ENCODE results near the gene ABCC2. TPM values are rescaled to one million over a fixed set of nuclear protein-coding genes. Genes with fewer than 3 reads are reported as not detected.
A peak's percentile ranks its signal among the peaks of the same experiment; 100 is the strongest.

Gene ABCC2
- total and polyA plus RNA-seq, 8 donors, result under 0.01 to 6.8 (median 0.58) TPM

GRCh38 chr10:99781734-99782429 lies 558 bp upstream of the ABCC2 start:
- Histone ChIP-seq H3K36me3 (no peaks in the 10 kb centered on the region), H3K4me3 (no peak overlapping the region), H3K9me3 (no peaks in the 10 kb centered on the region), H3K27ac (no peak overlapping the region), H3K4me1 (peaks cover 0 to 35% (median 18%) of the 10 kb centered on the region in 4 donors), H3K27me3 (no peaks in the 10 kb centered on the region)
- TF ChIP-seq POLR2A (IDR thresholded peaks at IDR 0.05), result no peak
- no peak for TF ChIP-seq POLR2AphosphoS5 (IDR thresholded peaks at IDR 0.05)
- no peak for TF ChIP-seq CTCF (IDR thresholded peaks at IDR 0.05)
- no peak for TF ChIP-seq EP300 (IDR thresholded peaks at IDR 0.05)
- intact Hi-C loops (cut with DNase I; ENCODE audit: low total_unique reads), result no loop called here
- WGBS, 5 donors, result 78 to 91% (median 89%) methylated on average over 5 of the region's 5 CpGs
- DNase-seq, result no peak

- DNase-seq, result peak in 1 of 2 donors; percentile 44
- H3K27me3 ChIP-seq, result no peaks in the 10 kb centered on the region
- TF ChIP-seq EP300 (IDR thresholded peaks at IDR 0.05), result no peak
- peak in 1 of 3 donors; percentile 50 for TF ChIP-seq POLR2AphosphoS5 (IDR thresholded peaks at IDR 0.05)
- no peak for TF ChIP-seq CTCF (IDR thresholded peaks at IDR 0.05)
- TF ChIP-seq POLR2A (IDR thresholded peaks at IDR 0.05), result no peak
- H3K9me3 ChIP-seq, result no peaks in the 10 kb centered on the region
- H3K36me3 ChIP-seq, result no peaks in the 10 kb centered on the region
- peak overlapping the region in 4 of 5 donors; percentile 35 to 54 (median 46) for H3K27ac ChIP-seq
- no peak overlapping the region for H3K4me3 ChIP-seq
- 59 to 76% (median 73%) methylated on average over 7 of the region's 7 CpGs for WGBS, 5 donors
- peaks cover 0 to 49% (median 26%) of the 10 kb centered on the region in 4 donors for H3K4me1 ChIP-seq
- intact Hi-C loops (cut with DNase I; ENCODE audit: low total_unique reads), result no loop called here
These were observed 1.7 kb downstream of the ABCC2 start for GRCh38 chr10:99784016-99784726.

GRCh38 chr10:99784727-99785441 lies 2.4 kb downstream of the ABCC2 start:
- H3K9me3 ChIP-seq, result no peaks in the 10 kb centered on the region
- H3K27me3 ChIP-seq, result no peaks in the 10 kb centered on the region
- no peak for DNase-seq
- peaks cover 0 to 50% (median 21%) of the 10 kb centered on the region in 4 donors for H3K4me1 ChIP-seq
- WGBS, 5 donors, result 81 to 89% (median 88%) methylated on average over 6 of the region's 6 CpGs
- peak overlapping the region in 4 of 5 donors; percentile 35 to 54 (median 46) for H3K27ac ChIP-seq
- intact Hi-C loops (cut with DNase I; ENCODE audit: low total_unique reads), result no loop called here
- no peak overlapping the region for H3K4me3 ChIP-seq
- no peak for TF ChIP-seq POLR2A (IDR thresholded peaks at IDR 0.05)
- no peak for TF ChIP-seq POLR2AphosphoS5 (IDR thresholded peaks at IDR 0.05)
- no peak for TF ChIP-seq CTCF (IDR thresholded peaks at IDR 0.05)
- TF ChIP-seq EP300 (IDR thresholded peaks at IDR 0.05), result no peak
- no peaks in the 10 kb centered on the region for H3K36me3 ChIP-seq

- Histone ChIP-seq H3K27ac (no peak overlapping the region), H3K9me3 (no peaks in the 10 kb centered on the region), H3K36me3 (no peaks in the 10 kb centered on the region), H3K4me3 (no peak overlapping the region), H3K4me1 (peaks cover 0 to 44% (median 19%) of the 10 kb centered on the region in 4 donors), H3K27me3 (no peaks in the 10 kb centered on the region)
- TF ChIP-seq POLR2A (IDR thresholded peaks at IDR 0.05), result no peak
- TF ChIP-seq EP300 (IDR thresholded peaks at IDR 0.05), result no peak
- no peak for TF ChIP-seq CTCF (IDR thresholded peaks at IDR 0.05)
- no peak for TF ChIP-seq POLR2AphosphoS5 (IDR thresholded peaks at IDR 0.05)
- WGBS, 5 donors, result 78 to 88% (median 82%) methylated on average over 6 of the region's 6 CpGs
- intact Hi-C loops (cut with DNase I; ENCODE audit: low total_unique reads), result no loop called here
- DNase-seq, result no peak
These were observed 3.2 kb downstream of the ABCC2 start for GRCh38 chr10:99785646-99786045.
